GM21515 (cell line): ENCODE measurements around the gene COMMD10.
A peak's percentile ranks its signal among the peaks of the same experiment; 100 is the strongest.
"Not testable (repeated sequence)": the region's sequence is repeated elsewhere in the genome, so short reads cannot be mapped to it uniquely, and the experiment has no call there.

ENCODE experiments used
- ATAC-seq: cut with Tn5 transposase; IDR thresholded peaks from one replicate; pipeline ENCODE4 v1.9.1; 2021; ENCODE audit not compliant: unreplicated experiment

COMMD10 gene

GRCh38 chr5:116084871-116085715 lies at the start of gene COMMD10:
COMMD10 (plus strand) TSS chr5:116085025.
- peak; percentile 90 for ATAC-seq

GRCh38 chr5:116035123-116035522 lies 49.7 kb upstream of the COMMD10 start:
- no peak for ATAC-seq

- ATAC-seq = no peak
Observed at GRCh38 chr5:116037236-116037822, 47.5 kb upstream of the COMMD10 start.

- peak; percentile 75 for ATAC-seq
Observed at GRCh38 chr5:116038817-116039216, 46.0 kb upstream of the COMMD10 start.

GRCh38 chr5:116042375-116042774 lies 42.5 kb upstream of the COMMD10 start:
- ATAC-seq = no peak

- ATAC-seq = no peak
Observed at GRCh38 chr5:116044073-116044472, 40.8 kb upstream of the COMMD10 start.

- ATAC-seq = no peak
Observed at GRCh38 chr5:116045821-116046220, 39.0 kb upstream of the COMMD10 start.

GRCh38 chr5:116046261-116046660 lies 38.6 kb upstream of the COMMD10 start:
- no peak for ATAC-seq

- no peak for ATAC-seq
Observed at GRCh38 chr5:116046823-116047222, 38.0 kb upstream of the COMMD10 start.

- no peak for ATAC-seq
Observed at GRCh38 chr5:116058346-116058936, 26.4 kb upstream of the COMMD10 start.

- no peak for ATAC-seq
Observed at GRCh38 chr5:116062352-116062751, 22.5 kb upstream of the COMMD10 start.

GRCh38 chr5:116063950-116064349 lies 20.9 kb upstream of the COMMD10 start:
- no peak for ATAC-seq

- peak; percentile 58 for ATAC-seq
Observed at GRCh38 chr5:116068028-116068632, 16.7 kb upstream of the COMMD10 start.

- ATAC-seq = no peak
Observed at GRCh38 chr5:116071211-116071610, 13.6 kb upstream of the COMMD10 start.

- no peak for ATAC-seq
Observed at GRCh38 chr5:116075191-116075831, 9.5 kb upstream of the COMMD10 start.

- peak; percentile 99 for ATAC-seq
Observed at GRCh38 chr5:116076496-116076895, 8.3 kb upstream of the COMMD10 start.

- ATAC-seq = no peak
Observed at GRCh38 chr5:116078199-116078598, 6.6 kb upstream of the COMMD10 start.

GRCh38 chr5:116084287-116084691 lies 536 bp upstream of the COMMD10 start:
- peak; percentile 45 for ATAC-seq

- ATAC-seq = not testable (repeated sequence)
Observed at GRCh38 chr5:116086309-116086708, 1.5 kb downstream of the COMMD10 start.

GRCh38 chr5:116088062-116088461 lies 3.2 kb downstream of the COMMD10 start:
- no peak for ATAC-seq

- no peak for ATAC-seq
Observed at GRCh38 chr5:116090302-116090701, 5.5 kb downstream of the COMMD10 start.
